NCI-H526 (cell line): Measurements from ENCODE around the gene PRUNE2.
A peak's percentile ranks its signal among the peaks of the same experiment; 100 is the strongest.
"Not testable (repeated sequence)": the region's sequence is repeated elsewhere in the genome, so short reads cannot be mapped to it uniquely, and the experiment has no call there.

Source experiments
- DNase-seq, 2 experiments: peaks; one replicate each; lab custom pipeline; 2025; lab: John Stamatoyannopoulos, UW

PRUNE2 gene

DNA sequence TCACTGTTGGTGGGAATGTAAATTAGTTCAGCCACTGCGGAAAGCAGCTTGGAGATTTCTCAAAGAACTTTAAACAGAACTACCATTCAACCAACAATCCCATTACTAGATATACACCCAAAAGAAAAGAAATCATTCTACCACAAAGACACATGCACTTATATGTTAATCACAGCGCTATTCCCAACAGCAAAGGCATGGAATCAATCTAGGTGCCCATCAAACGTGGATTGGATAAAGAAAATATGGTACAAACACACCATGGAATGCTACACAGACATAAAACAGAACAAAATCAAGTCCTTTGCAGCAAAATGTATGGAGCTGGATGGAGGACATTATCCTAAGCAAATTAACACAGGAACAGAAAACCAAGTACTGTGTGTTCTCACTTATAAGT, 42.1 kb downstream of the PRUNE2 start:
- no peak for DNase-seq

DNA sequence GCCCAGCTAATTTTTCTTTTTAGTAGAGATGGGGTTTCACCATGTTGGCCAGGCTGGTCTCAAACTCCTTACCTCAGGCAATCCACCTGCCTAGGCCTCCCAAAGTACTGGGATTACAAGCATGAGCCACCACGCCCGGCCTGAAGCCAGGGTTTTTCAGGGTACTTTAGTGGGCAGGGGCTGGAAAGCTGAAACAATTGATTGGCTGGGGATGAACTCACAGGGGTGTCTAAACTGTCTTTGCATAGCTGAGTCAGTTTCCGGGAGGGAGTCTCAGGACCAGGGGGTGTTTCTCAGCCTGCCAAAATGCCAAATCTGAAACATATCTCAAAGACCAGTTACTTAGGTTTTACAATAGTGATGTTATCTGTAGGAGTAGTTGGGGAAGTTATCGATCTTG, 46.1 kb downstream of the PRUNE2 start:
- no peak for DNase-seq

DNA sequence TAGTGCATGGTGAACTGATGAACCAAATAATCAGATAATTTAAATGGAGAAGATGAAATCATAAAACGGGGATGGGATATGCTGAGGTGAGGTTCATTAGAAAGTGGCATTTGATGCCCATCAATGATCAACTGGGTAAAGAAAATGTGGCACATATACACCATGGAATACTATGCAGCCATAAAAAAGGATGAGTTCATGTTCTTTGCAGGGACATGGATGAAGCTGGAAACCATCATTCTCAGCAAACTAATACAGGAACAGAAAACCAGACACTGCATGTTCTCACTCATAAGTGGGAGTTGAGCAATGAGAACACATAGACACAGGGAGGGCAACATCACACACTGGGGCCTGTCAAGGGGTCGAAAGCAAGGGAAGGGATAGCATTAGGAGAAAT, 47.7 kb downstream of the PRUNE2 start:
- DNase-seq, result not testable (repeated sequence)

DNA sequence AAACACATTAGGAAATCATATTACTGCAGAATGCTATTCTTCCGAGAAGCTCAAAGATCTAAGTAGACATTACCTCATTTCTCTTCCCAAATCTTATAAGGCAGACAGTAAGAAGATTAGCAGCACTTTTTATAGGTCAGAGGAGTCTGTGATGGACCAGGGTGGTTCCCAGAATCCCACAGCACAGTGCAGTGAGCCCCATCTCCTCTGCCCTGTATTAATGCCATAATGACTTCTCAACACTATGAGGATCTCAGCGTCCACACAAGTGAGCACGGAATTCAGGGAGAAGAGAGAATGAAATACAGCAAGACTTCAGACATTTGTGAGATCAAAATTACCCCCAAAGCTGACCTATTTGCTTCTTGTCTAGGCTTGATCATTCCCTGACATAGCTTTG, 49.9 kb downstream of the PRUNE2 start:
- no peak for DNase-seq

GRCh38 chr9:76855015-76855414, 50.9 kb downstream of the PRUNE2 start:
- no peak for DNase-seq

GRCh38 chr9:76852026-76852425, 53.9 kb downstream of the PRUNE2 start:
- DNase-seq, result no peak

DNA sequence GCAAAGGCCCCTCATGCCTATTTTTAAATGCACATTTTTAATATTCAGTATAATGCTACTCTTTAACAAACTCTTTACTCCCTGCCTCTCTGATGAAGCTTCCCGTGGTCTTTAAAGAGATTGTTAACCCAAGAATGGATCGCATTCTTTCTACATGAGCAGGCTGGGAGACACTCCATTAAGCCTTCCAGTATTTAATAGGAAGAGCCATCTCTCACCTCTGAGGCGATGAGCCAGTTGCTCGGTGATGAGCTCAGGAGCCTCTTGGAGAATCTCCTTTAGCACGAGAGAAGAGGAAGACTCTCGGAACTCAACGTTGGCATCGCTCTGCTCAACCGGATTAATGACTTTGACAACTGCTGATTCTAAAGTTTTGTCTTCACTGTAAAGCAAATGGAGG, 59.6 kb downstream of the PRUNE2 start:
- no peak for DNase-seq

GRCh38 chr9:76845254-76845653, 60.7 kb downstream of the PRUNE2 start:
- DNase-seq, result no peak

- no peak for DNase-seq
These were observed 70.2 kb downstream of the PRUNE2 start for GRCh38 chr9:76835571-76836283.

- DNase-seq, result no peak
These were observed 77.5 kb downstream of the PRUNE2 start for GRCh38 chr9:76828447-76828846.

DNA sequence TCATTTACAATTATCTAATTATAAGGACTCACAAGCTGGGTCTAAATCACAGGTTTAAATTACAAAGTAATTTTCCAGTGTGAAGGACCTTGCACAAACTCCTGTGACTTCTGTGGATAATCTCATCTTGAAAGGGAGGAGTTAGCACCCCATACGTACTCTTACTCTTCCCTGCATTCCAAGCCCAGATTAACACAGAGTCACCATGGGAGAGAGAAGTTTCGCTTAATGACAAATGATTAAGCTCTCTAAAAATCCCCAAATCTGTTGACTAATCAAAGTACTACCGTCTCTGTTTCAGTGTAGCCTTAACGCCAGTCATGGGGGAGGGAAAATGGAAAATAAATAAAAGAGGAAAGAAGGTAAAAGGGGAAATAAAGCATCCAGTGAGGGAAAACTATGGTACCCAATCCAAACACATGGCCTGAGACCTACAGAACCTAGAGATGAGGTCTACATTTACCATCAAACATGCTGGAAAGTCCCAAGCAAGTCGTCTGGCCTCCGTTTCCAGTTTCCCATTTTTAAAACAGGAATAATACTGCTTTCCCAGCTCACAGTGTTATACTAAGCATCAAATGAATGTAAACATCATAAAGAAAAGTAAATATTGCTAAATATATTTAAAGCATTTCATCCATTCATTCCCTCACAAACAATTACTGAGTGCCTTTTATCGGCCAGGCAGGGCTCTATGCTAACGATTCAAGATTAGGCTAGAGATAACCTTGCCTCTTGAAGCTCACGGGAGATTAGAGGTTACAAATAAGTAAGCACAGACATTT, 78.4 kb downstream of the PRUNE2 start:
- no peak for DNase-seq

DNA sequence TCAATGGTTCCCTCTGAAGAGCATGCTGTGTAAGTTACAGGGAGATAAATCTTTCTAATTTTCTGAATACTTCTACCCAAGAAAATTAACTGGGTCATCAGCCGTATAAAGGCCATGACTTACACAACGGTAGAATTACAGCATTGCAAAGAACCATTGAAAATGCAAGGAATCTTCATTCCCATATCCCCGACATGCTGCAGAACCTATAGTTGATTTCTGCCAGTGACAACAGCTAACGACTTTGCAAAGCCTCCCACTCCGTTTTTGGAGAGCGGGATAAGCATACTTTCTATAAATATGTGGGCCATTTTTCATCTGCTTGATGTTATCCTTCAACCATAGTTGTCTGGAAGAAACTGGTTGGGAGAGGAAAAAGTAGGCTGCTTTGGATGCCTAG, 85.5 kb downstream of the PRUNE2 start:
- no peak for DNase-seq

GRCh38 chr9:76818271-76818670, 87.6 kb downstream of the PRUNE2 start:
- DNase-seq, result no peak

GRCh38 chr9:76817489-76817888, 88.4 kb downstream of the PRUNE2 start:
- DNase-seq, result no peak

DNA sequence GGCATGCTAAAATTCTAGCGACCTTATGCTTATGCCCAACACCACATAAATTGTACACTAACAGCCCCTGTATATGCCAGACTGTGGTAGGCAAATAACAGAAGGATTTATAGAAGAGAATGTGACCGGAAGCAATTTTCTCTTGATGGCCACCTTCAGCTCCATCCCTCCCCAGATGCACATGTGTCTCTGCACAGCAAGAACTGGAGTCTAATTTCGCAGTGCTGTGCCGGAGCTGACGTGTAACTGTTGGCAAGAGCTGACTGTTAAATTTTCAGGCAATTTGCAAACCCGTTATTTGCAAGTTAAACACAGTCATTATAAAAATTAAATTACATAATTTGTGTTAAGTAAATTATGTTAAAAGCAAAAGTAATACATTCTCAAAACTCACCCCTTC, 93.3 kb downstream of the PRUNE2 start:
- peak in 1 of 2 experiments; percentile 24 for DNase-seq

- DNase-seq, result peak; percentile 9 to 57
These were observed 95.4 kb downstream of the PRUNE2 start for GRCh38 chr9:76810377-76810957.

DNA sequence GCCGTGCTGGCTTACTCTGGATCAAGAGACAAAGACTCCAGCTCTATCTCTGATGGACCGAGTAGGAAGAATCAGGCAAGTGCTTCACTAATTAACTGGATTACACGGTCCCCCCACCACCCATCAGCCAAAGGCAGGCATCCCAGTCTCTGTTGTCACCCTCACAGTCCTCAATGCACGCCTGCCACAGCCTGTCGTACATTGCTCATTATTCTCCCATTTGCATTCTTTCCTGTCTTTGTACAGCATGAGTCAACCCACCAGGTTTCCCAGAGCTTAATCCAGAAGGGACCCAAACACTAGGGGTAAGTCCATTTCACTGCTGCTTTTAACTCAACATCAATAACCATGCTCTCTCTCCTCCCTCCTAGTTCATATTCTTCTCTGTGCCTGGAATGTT, 97.3 kb downstream of the PRUNE2 start:
- DNase-seq, result no peak

DNA sequence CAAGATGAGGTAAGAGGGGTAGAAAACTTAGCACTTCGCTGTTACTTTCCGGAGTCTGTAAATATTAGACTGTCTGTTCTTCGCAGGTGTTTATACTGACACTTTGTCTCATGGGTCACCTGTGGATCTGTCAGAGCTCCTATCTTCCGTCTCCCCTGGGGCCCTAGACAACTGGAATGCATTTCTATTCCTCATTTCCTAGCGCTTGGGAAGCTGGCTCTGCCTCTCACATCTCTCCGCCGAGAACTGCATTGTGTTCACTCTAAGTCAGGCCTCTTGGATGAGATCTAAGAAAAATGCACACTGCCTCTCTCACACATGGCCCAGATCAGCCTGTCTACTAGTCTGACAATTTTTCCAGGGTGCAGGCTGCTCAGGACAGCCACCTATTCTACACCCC, 102.2 kb downstream of the PRUNE2 start:
- no peak for DNase-seq

- no peak for DNase-seq
These were observed 102.8 kb downstream of the PRUNE2 start for GRCh38 chr9:76803083-76803482.

DNA sequence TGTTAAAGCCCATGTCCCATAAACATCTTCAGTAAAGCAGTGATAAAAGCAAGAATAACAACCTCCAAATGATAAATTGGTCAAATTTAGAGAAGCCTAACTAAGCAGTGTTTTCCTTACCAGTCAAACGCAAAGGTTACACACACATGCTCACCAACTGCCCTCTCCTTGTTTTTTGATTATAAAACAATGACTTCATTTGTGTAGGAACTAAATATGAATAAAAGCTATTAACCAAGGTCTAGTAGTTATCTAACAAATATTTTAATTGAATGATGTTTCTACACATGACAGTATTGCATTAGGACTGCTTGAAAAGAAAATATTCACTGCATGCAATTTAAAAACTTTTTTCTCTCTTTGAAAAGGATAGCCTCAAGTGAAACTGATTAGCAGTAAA, 105.0 kb downstream of the PRUNE2 start:
- DNase-seq, result no peak

DNA sequence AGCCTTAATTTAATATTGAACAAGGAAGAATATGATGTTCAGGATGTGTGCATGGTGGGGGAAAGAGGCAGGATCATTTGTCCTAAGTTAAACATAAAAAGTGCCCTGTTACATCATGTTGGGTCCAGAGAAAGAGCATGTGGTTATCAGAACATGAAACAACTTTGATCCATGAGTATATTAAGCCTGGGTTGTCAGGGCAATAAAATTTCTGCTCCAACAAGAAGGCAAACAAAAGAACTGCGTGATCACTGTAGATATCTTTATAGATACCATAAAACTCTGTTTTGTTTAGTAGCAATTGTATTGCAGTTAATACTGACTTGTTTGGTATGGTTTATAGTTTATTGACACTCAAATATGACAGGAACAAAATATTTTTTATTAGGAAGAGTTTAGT, 106.4 kb downstream of the PRUNE2 start:
- no peak for DNase-seq

DNA sequence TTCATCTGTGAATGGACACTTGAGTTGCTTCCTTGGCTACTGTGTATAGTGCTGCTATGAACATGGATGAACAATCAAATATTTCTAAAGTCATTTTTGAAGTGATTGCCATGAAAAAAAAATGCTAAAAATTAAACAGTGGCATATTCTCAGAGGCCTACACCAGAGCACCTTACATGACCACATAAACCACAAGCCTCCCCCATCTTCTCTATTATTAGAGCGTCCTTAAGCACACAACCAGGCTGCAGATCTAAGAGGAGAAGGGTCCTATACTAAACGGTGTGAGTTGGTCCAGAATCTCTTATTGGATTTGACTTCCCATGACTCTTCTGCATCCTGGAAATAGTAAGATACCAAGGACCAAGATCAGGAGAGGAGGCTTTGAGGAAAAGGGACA, 107.4 kb downstream of the PRUNE2 start:
- DNase-seq, result no peak

DNA sequence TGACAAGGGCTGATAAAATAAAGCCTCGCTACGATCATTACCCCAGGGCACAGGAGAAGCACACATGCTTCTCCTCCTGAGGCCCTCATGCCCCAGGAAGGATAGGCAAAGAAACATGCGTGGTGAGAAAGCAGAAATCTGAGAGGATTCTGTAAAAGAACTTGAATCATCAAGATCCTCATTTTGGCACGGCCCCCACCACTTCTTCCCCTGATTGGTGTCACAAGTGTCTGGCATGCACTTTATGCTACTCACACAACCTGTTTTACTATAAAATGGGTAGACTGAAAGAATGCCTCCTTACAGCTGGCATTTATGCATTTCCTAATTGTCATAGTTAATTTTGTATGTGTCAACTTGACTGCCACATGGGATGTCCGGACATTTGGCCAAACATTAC, 109.6 kb downstream of the PRUNE2 start:
- no peak for DNase-seq
